HG03460 (cell line): ENCODE data around the gene INSR.
"Not testable (repeated sequence)": the region's sequence is repeated elsewhere in the genome, so short reads cannot be mapped to it uniquely, and the experiment has no call there.

Experiments
- ATAC-seq: cut with Tn5 transposase; IDR thresholded peaks from one replicate; pipeline ENCODE4 v1.9.1; 2021; ENCODE audit not compliant: unreplicated experiment

Gene INSR

GRCh38 chr19:7224995-7225394 lies 69.2 kb downstream of the INSR start:
- ATAC-seq, result no peak

- ATAC-seq, result no peak
Measured at GRCh38 chr19:7224209-7224686, 70.0 kb downstream of the INSR start.

- no peak for ATAC-seq
Measured at GRCh38 chr19:7223429-7223828, 70.8 kb downstream of the INSR start.

- no peak for ATAC-seq
Measured at GRCh38 chr19:7219056-7219455, 75.2 kb downstream of the INSR start.

- ATAC-seq, result no peak
Measured at GRCh38 chr19:7217861-7218260, 76.4 kb downstream of the INSR start.

GRCh38 chr19:7216373-7216902 lies 77.8 kb downstream of the INSR start:
- ATAC-seq, result no peak

GRCh38 chr19:7215176-7215575 lies 79.0 kb downstream of the INSR start:
- ATAC-seq, result no peak

GRCh38 chr19:7214324-7215089 lies 79.7 kb downstream of the INSR start:
- ATAC-seq, result no peak

GRCh38 chr19:7213628-7214323 lies 80.4 kb downstream of the INSR start:
- ATAC-seq, result no peak

- ATAC-seq, result no peak
Measured at GRCh38 chr19:7211191-7211951, 82.8 kb downstream of the INSR start.

- ATAC-seq, result no peak
Measured at GRCh38 chr19:7210359-7210758, 83.9 kb downstream of the INSR start.

GRCh38 chr19:7209597-7210325 lies 84.5 kb downstream of the INSR start:
- not testable (repeated sequence) for ATAC-seq

- ATAC-seq, result not testable (repeated sequence)
Measured at GRCh38 chr19:7209036-7209435, 85.2 kb downstream of the INSR start.

- ATAC-seq, result no peak
Measured at GRCh38 chr19:7203332-7203731, 90.9 kb downstream of the INSR start.

GRCh38 chr19:7202888-7203287 lies 91.3 kb downstream of the INSR start:
- no peak for ATAC-seq

GRCh38 chr19:7200736-7201135 lies 93.5 kb downstream of the INSR start:
- no peak for ATAC-seq

GRCh38 chr19:7199613-7200533 lies 94.3 kb downstream of the INSR start:
- ATAC-seq, result no peak

GRCh38 chr19:7197760-7198696 lies 96.2 kb downstream of the INSR start:
- ATAC-seq, result peak; percentile 69
